NCI-H526 (cell line): ENCODE data around the gene RCBTB2.

Source experiments
- DNase-seq, 2 experiments: peaks; one replicate each; lab custom pipeline; 2025; lab: John Stamatoyannopoulos, UW

Gene RCBTB2

DNA sequence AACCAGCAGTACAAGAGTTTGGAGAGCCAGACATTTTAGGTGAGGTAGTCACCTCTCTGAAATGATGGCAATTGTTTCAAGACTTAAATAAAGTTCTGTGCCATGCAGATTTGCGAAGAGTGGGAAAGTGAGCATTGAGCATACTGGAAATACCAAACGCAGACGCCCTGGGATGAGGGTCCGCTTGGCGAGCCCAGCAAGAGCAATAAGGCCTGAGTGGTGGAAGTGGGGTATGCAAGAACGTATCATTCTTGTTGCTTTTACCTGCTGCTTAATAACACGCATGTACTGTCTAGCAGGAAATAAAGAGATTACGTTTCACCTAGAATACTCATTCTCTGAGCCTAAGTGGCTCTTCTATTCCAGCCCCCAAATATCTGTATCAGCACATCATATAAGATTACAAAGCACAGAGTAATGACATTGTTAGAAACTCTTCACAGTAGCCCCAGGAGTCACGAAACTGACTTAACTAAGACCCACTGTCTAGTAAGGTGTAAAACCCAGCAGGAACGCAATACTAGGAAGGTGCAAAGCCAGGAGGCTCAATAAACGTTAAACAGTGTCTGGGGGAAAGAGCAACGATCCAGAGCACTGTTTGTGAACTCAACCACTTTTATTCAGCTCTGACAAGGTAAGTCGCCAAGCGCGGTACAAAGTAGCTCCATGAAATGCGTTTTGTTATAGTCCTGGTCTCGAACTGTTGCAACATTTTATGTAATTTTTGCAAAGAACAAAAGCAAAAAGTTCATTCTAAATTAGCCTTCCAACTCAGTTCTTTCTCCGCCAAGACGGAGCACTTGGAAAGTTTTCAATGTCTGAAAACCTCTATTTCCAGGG, 1.2 kb downstream of the RCBTB2 start:
- DNase-seq, result peak in 1 of 2 experiments; percentile 44

DNA sequence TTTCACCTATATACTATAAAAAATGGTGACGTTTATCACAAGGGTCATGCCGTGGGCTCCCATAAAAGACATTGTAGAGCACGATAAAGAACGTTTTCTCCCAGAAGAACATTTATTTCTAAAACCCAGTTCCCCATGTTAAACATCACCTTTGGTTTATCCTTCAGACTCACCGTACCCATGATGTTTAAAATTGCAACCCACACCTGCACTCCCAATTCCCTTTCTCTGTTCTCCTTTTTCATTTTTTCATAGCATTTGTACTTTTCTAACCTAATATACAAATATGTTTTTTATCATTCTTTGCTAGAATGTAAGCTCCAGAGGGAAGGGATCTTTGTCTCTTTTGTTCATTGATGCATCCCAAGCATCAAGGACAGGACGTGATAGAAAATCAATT, 2.0 kb downstream of the RCBTB2 start:
- DNase-seq, result no peak

DNA sequence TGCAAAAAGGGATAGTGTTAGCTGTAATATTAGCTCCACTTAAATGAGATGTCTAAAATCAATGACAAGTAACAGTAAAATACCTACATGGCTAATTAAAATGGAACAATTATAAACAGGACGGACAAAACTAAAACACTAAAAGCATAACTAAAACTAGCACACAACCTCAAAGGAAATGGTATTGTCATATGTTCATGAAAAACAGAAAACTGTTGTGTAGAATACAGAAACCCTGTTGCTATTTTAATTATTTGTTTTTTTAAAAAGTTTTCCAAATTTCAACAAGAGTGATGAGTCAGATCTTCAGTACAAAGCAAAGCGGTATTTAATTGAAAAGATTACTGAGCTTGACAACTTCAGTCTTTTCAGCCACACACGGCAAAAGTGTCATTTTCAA, 4.2 kb downstream of the RCBTB2 start:
- no peak for DNase-seq

DNA sequence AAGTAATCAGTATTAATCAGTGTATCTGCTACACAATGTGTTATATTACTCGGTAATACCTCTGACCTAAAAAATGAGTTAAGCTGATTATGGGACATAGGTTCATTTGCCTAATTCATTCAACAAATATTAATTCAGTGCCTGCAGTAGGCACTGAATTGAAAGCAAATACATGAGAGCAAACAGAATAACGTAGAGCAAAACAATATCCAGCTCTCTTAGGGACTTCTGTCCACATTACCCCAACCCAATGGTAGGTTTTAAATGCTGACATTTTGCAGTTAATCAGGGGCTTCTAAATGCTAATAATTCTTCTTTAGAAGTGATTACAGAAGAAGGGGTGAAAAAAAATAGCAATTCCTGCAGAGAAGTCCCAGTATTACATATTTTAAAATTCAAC, 4.9 kb downstream of the RCBTB2 start:
- DNase-seq, result peak; percentile 62 to 72

DNA sequence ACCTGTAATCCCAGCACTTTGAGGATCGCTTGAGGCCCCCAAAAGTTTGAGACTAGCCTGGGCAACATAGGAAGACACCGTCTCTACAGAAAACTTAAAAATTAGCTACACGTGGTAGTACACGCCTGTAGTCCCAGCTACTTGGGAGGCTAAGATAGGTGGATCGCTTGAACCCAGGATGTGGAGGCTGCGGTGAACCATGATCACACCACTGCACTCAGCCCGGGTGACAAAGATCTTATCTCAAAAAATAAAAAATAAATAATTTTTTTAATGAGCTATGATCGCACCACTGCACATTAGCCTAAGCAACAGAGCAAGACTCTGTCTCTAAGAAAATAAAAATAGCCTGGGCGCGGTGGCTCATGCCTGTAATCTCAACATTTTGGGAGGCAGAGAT, 6.6 kb downstream of the RCBTB2 start:
- DNase-seq, result no peak

DNA sequence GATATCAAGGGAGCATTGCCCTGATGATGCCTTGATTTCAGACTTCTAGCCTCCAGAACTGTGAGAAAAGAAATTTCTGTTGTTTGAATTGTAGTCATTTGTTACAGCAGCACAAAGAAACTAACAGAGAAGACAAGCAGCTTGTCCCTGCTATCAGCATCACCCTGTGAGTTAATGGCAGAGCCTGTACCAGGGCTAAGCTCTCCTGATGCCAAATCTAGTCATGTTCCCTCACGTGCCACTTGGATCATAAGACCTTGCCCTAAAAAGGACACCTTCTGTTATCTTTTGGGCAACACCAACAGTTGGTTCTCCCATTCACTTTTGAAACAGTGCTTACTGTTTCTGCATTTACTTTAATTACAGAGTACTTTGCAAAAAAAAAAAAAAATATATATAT, 14.8 kb downstream of the RCBTB2 start:
- no peak for DNase-seq

DNA sequence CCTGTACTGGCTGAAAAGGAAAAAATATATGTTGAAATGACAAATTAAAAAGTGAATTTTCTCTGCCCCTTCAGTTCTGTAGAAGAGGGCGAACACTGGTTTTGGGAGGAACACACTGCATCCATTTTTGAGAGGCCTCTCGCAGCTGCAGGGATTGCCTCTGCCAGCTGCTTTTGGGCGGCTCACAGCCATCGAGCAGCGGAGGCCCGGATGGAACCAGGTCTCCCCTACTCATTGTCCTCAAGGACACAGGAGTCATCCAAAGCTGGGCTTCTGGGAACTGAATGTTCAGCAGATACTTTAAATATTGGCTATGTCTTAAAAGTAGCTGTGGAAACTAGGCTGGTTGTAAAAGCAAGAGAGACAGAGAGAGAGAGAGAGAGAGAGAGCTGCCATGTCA, 17.1 kb downstream of the RCBTB2 start:
- no peak for DNase-seq

DNA sequence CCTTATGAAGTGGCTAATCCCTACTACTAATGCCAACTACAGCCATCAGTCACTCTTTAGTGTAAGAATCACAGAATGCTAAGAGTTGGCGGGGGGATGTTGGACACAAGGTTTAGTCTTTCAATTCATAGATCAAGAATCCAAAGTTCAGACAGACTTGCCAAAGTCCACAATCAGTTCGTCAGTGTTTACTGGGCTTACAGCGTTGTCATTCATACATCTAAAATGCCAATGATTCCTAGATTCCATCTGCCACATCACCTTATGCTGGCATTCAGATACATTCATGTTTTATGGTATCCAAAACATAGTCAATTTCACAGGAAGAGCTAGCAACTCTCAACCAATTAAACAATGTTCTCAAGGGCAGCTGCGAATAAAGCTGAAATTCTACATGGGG, 18.1 kb downstream of the RCBTB2 start:
- DNase-seq, result no peak

DNA sequence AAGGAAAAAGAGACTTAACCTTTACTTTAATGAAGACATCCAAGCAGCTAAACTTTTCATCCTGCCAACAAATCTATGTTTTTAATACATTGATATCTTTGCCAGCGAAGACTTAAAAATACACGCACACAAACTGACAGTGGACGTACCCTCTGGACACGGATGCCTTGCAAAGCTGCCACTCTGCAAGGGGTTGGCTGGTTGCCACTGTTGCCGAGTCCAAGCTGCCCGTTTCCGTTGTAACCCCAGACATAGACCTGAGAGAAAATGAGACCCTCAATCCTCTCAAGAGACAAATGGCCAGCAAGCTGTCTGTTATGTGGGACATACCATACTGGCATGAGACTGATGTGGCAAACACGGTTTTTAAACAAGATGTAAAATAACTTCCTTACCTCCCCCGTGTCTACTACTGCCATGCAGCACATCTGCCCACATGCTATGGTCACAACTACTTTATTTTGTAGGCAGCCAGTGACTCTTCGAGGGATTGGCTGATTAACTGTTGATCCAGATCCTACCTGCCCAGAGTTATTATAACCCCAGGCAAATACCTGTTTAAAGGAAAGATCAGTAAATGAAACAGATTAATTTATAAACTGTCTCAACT, 21.2 kb downstream of the RCBTB2 start:
- no peak for DNase-seq

DNA sequence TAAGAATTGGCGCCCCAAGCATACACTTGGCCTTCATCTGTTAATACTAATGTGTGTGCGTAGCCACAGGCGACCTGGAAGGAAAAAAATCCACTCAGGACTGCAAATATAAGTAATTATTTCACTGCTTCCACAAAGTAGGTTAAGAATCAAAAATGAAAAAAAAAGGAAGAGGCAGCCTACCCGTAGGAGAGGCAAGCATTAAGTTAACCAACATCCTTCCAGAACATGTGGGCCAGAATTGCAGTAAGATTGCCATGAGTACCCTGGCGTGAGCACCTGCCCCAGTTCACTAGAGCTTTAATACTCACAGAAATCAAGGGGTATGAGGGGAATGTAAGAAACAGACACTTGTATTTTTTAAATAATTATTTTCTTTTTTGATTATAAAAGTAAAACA, 22.2 kb downstream of the RCBTB2 start:
- no peak for DNase-seq

DNA sequence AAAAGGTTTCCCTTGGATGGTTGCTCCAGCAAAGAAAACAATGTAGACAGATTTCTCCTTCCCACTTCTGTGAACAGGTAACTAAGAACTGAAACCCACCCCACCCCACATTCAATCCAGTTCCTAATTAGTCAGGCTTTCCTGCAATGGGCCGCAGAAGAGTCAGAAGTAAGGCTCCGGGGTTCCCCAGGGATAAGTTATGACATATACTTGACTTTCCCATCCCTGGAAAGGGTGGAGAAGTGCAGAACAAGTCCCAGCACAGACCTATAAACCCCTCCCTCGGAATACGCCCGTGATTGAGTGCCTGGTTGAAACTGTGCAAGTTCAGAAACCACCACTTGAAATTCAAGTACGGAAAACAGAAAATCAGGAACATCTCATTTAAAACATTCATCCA, 24.9 kb downstream of the RCBTB2 start:
- no peak for DNase-seq

DNA sequence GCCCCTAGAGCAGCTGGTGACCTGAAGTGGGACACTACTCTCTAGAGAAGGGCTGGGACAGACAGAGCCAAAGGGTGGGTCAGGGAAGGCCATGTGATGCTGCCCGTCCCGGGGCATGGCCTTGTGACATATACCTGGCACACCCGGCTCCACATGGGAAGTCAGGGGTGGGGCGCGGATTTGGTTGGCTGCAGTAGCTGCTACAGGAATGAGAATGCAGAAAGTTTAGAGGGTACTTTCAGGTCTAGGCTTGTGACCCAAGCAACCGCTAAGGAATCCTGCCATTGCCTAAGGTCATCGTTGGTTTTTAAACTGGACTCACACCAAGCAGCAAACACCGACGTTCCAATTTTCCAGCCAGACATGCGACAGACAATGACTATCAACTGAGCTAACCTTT, 25.9 kb downstream of the RCBTB2 start:
- no peak for DNase-seq

DNA sequence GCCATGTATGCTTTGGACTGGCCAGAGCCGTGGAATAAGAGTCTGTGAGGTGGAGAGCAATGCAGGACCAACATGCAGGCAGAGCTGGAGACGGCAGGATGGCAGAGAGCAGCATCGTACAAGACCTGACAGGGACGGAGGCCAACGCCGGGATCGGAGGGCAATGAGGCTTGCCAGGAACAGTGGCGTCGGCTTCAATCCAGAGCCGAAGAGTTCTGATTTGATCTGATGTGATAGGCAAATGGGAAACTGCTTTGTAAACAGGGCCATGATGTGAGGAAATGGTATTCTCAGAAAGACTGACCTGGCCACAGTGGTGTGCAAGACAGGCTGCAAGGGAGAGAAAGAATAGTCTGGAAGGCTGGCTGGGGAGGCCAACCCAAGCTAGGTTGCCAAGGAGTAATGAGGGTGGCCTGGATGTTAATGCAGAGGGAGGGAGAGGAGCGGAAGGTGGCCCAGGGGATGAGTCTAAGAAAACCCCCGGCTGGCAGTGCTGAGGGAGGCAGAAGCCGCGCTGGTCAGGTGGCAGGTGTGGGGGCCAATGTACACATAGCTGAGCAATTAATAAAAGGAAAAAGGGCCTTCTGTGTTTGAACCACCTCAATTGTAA, 26.7 kb downstream of the RCBTB2 start:
- no peak for DNase-seq

DNA sequence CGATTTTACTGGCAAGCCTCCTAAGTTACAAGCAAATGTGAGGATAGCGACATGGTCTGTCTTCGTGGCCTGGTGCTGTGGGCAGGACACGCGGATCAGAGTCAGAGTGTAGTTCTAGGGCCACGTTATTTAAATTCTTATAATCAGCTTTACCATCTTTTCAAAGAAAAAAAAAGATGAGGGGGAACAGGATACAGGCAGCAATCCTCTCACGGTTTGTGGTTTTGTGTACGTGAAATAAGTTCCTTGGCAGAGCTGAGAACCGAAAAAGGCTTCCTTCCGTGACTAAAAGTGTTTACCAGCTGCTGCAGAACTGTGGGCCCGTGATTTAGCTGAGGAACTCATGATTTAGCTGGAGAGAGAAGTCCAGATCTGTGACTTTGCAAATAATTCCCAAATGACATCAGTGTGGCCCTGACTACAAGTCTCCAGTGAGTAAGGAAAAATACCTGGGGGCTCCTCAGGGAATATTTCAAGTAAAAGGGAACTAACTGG, 27.2 kb downstream of the RCBTB2 start:
- DNase-seq, result no peak

DNA sequence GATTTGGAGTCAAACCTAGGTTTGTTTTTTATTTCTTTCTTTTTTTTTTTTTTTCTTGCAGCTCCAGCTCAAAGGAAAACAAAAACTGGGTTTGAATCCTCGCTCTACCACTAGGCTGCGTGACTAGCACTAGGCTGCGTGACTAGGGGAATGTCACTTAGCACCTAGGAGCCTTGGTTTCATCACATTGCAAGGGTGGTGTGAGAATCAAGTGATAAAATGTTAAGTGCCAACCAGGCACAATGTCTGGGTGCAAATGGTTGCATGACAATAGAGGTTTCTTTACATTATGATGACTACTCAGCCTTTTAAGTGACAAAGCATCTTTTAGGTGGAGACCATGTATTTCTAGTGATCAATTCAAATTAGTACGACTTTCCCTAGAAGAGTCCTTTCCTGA, 27.9 kb downstream of the RCBTB2 start:
- no peak for DNase-seq

DNA sequence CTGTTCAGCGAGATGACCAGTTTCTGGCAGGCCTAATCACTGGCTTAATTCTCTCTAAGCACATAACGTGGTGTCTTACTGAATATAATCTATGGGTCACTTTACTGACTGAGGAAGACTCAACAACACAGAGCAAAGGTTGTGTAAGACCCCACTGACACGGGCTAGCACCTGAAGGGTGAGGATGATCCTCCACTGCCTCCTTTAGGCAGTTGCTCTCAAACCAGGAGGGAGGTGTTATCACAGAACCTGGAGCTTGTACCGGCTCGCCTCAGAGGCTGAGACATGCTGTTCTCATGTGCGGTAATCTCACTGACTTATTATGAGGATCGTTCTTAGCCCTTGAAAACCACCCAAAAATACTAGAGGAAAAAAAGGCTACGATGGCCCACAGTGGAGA, 28.3 kb downstream of the RCBTB2 start:
- no peak for DNase-seq

DNA sequence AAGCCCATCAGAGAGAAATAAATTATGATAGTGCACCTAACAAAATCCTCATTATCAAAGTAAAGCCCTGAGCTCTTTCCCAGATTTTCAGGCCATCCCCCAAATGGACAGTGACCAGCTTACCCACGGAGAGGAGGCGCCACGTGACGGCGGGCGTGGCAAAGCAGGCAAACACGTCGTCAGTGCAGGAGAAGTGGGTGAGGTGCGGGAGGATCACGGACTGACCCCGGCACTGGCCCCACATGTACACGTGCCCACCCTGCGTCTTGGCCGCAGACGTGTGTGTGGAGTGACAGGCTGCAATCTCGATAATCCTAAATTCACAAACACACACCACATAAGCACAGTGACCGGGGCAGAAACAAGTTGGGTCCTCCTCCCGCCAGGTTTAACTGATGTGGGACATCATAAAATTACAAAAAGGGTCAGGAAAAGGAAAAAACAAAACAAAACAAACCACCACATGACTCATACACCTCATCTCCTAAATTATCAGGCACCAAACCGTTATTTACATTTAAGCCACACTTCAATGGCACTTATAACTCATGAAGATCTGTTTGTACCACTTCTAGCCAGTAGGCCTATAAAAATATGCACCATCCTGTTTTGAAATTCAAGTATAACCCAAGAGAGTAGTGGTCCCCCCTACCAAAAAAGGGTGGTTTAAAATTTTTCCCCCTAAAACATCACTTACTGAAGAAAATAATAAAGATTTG, 30.1 kb downstream of the RCBTB2 start:
- DNase-seq, result no peak

DNA sequence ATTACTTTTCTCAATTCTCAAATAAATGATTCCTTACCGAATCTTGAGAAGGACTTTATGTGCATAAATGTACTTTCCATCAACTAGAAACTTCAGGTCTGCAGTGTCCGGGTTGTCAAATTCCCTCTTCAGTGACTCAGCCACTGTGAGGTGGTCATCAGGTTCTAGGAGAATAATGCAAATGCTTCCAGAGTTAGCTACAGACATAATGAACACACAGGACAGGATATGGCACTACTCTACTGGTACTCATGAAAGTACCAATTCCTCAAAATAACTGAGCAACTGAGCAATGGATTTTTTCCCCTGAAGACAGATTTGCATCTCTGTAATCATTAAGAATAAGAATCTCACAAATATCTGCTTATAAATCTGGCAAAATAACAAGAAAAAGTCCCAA, 31.2 kb downstream of the RCBTB2 start:
- DNase-seq, result no peak

DNA sequence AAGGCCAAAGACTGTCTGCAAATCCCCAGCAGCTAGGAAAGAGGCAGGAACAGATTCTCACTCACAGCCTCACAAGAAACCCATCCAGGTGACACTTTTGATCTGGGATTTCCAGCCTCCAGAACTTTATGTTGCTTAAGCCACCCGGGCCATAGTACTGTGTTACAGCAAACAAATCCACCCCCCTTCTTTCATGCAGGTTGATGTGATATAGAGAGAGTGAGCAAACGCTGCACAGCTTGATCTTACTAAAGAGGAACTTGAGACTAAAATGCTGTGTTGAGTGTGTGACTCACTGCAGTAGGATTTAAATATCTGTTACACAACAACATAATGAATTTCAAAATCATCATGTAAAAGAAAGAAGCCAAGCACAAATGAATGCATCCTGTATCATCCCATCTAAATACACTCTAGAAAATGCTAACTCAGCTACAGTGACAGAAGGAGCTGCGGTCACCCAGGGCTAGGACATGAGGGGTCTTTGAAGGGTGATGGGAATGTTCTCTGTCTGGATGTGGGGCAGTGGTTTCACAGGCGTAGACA, 32.2 kb downstream of the RCBTB2 start:
- no peak for DNase-seq

DNA sequence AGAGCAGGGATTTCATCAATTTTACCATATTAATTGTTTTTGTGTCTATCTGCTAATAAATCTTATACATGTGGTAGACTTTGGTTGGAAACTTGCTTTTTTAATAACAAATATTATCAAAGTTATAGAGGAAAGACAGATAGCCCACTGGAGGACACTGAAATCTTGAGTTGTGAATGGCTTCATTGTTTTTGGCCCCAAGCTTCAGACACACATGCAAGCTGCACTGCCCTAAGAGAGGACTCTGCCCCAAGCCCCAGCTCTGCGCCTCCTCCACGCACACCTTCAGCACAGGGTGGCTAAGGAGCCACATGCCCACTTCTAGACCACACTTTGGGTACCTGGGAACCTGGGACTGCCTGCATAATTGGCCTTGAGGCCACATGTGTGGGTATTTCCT, 35.2 kb downstream of the RCBTB2 start:
- no peak for DNase-seq

DNA sequence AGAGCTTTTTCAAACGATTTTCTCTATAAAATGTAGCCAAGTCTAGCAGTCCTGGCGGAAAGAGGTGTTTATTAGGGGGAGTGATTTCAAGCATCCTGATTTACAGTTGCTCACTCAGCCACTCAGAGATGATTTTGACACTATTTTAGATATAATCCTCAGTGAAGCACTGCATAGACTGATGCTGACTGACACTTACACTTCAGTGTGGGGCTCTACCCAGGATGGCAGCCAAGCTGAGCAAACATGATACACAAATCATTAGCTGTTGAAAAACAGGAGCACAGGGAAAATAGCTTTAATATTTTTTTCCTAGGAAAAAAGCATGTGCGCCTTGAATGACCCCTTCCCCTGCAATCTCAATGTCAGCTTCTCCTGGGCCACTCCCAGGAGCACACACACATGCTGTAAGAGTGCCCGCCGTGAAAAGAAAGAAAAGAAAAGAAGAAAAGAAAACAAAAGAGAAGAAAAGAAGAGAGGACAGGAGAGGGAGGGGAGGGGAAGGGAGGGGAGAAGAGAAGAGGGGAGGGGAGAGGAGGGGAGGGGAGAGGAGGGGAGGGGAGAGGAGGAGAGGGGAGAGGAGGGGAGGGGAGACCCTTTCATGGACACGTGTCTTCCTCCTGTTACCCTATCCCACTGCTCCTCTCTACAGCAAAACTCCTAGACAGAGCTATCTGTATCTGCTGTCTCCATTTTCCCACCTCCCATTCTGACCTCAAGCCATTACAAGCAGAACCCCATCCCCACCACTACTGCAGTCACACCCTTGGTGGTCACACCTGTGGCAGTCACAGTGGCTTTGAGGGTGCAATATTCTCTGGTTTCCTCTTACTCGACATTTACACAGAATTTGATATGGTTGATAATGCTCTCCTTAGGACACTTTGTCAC, 36.4 kb downstream of the RCBTB2 start:
- no peak for DNase-seq
